ENCODE measurements around the gene EHD2. TPM values are rescaled to one million over a fixed set of nuclear protein-coding genes. Genes with fewer than 3 reads are reported as not detected.
A peak's percentile ranks its signal among the peaks of the same experiment; 100 is the strongest.

The EHD2 gene
- total RNA-seq, 1 donor from 2014 or later = 159 TPM

DNA sequence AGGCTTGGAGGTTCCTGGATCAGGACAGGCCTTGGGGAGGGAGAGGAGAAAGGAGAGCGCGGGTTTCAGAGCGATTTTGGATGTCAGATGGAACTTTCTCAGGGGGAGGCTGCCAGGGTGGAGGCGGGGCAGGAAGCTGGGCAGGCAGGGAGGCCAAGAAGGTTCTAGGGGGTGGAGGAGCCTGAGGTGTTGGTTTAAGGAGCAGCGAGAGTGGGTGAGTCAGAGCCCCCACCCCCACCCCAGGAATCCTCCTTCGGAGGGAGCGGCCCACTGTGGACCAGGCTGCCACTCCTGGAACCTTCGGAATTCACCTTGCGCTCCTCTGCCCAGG, 16.2 kb downstream of the EHD2 start:
- Histone ChIP-seq H3K4me3 (ENCODE audit: insufficient read depth, low read depth, low read length) (peak overlapping the region; percentile 3), H3K36me3 (ENCODE audit: insufficient read depth, low read length) (peaks cover 16% of the 10 kb centered on the region), H3K4me1 (ENCODE audit: insufficient read depth, low read length) (peaks cover 20% of the 10 kb centered on the region), H4K20me1 (ENCODE audit: insufficient read depth, low read length) (peaks cover 23% of the 10 kb centered on the region), H3K27me3 (ENCODE audit: insufficient read depth, low read length) (no peaks in the 10 kb centered on the region), H3K79me2 (ENCODE audit: insufficient read depth, low read length) (peaks cover 27% of the 10 kb centered on the region), H3K4me2 (ENCODE audit: low read length) (peak overlapping the region; percentile 79), H3K9me3 (ENCODE audit: insufficient read depth, low read depth, low read length) (no peaks in the 10 kb centered on the region), H3K27ac (ENCODE audit: low read depth, low read length) (peak overlapping the region; percentile 74), H3K9ac (ENCODE audit: low read length) (peak overlapping the region; percentile 68), H2AFZ (ENCODE audit: low read depth, low read length) (peak overlapping the region; percentile 30)
- Mint-ChIP-seq H3K36me3 (ENCODE audit: low read depth, unreplicated experiment) (peaks cover 36% of the 10 kb centered on the region), H3K27me3 (ENCODE audit: low read depth, unreplicated experiment) (no peaks in the 10 kb centered on the region), H3K4me1 (ENCODE audit: low read depth, unreplicated experiment) (peaks cover 19% of the 10 kb centered on the region), H3K9me3 (ENCODE audit: unreplicated experiment) (no peaks in the 10 kb centered on the region), H3K27ac (ENCODE audit: unreplicated experiment) (peak overlapping the region; percentile 98), H3K4me3 (ENCODE audit: unreplicated experiment) (peak overlapping the region; percentile 75)
- no peak for FAIRE-seq
- TF ChIP-seq EZH2 (IDR thresholded peaks at IDR 0.05; ENCODE audit: insufficient read depth, low read length) = no peak
- peak; percentile 88 for DNase-seq (ENCODE audit: low read depth)

DNA sequence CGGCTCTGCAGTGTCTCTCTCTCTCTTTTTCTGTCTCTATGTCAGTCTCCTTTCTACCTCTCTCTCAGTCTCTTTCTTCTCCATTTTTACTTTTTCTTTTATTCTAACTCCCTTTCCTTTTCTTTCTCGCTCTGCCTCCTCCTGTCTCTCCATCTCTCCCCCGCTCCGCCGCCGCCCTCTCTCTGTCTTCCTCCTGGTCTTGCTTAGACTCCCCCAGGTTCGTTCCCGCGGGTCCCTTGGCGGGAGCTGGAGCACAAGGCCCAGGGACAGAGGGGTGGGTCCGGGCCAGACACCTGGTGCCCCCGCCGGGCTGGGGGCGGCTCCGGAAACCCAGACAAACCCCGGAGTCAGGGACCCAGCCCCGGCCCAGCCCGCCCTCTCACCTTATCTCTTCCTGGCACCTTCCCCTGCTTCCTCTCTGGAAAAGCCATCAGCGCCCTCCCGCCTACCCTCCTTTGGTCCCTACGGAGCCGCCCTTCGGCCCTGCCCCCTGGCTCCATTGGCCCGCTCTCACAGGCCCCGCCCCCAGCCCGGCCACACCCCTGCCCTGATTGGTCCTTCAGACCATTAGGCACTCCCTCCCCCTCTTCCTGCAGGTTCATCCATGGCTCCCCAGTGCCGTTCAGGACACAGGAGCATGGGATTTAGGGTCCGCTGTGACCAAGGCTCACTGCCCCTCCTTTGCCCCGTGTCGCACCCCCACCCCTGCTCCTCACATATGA, 16.7 kb downstream of the EHD2 start:
- no peaks in the 10 kb centered on the region for H3K9me3 ChIP-seq (ENCODE audit: insufficient read depth, low read depth, low read length)
- peaks cover 15% of the 10 kb centered on the region for H3K36me3 ChIP-seq (ENCODE audit: insufficient read depth, low read length)
- H3K79me2 ChIP-seq (ENCODE audit: insufficient read depth, low read length) = peaks cover 26% of the 10 kb centered on the region
- peak overlapping the region; percentile 98 for H3K27ac Mint-ChIP-seq (ENCODE audit: unreplicated experiment)
- H4K20me1 ChIP-seq (ENCODE audit: insufficient read depth, low read length) = peaks cover 24% of the 10 kb centered on the region
- H3K27me3 Mint-ChIP-seq (ENCODE audit: low read depth, unreplicated experiment) = no peaks in the 10 kb centered on the region
- peak overlapping the region; percentile 79 for H3K4me2 ChIP-seq (ENCODE audit: low read length)
- H3K4me1 Mint-ChIP-seq (ENCODE audit: low read depth, unreplicated experiment) = peaks cover 19% of the 10 kb centered on the region
- H3K4me1 ChIP-seq (ENCODE audit: insufficient read depth, low read length) = peaks cover 20% of the 10 kb centered on the region
- DNase-seq (ENCODE audit: low read depth) (no peak), FAIRE-seq (no peak)
- TF ChIP-seq, protein P1, sequence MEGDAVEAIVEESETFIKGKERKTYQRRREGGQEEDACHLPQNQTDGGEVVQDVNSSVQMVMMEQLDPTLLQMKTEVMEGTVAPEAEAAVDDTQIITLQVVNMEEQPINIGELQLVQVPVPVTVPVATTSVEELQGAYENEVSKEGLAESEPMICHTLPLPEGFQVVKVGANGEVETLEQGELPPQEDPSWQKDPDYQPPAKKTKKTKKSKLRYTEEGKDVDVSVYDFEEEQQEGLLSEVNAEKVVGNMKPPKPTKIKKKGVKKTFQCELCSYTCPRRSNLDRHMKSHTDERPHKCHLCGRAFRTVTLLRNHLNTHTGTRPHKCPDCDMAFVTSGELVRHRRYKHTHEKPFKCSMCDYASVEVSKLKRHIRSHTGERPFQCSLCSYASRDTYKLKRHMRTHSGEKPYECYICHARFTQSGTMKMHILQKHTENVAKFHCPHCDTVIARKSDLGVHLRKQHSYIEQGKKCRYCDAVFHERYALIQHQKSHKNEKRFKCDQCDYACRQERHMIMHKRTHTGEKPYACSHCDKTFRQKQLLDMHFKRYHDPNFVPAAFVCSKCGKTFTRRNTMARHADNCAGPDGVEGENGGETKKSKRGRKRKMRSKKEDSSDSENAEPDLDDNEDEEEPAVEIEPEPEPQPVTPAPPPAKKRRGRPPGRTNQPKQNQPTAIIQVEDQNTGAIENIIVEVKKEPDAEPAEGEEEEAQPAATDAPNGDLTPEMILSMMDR (IDR thresholded peaks at IDR 0.05; ENCODE audit: insufficient read depth, low read depth, low read length) = no peak
- no peak for TF ChIP-seq EZH2 (IDR thresholded peaks at IDR 0.05; ENCODE audit: insufficient read depth, low read length)
- peak overlapping the region; percentile 74 for H3K27ac ChIP-seq (ENCODE audit: low read depth, low read length)
- peak overlapping the region; percentile 3 for H3K4me3 ChIP-seq (ENCODE audit: insufficient read depth, low read depth, low read length)
- peak overlapping the region; percentile 68 for H3K9ac ChIP-seq (ENCODE audit: low read length)
- H3K27me3 ChIP-seq (ENCODE audit: insufficient read depth, low read length) = no peaks in the 10 kb centered on the region
- H3K9me3 Mint-ChIP-seq (ENCODE audit: unreplicated experiment) = no peaks in the 10 kb centered on the region
- H3K36me3 Mint-ChIP-seq (ENCODE audit: low read depth, unreplicated experiment) = peaks cover 35% of the 10 kb centered on the region
- peak overlapping the region; percentile 75 for H3K4me3 Mint-ChIP-seq (ENCODE audit: unreplicated experiment)
- H2AFZ ChIP-seq (ENCODE audit: low read depth, low read length) = no peak overlapping the region

DNA sequence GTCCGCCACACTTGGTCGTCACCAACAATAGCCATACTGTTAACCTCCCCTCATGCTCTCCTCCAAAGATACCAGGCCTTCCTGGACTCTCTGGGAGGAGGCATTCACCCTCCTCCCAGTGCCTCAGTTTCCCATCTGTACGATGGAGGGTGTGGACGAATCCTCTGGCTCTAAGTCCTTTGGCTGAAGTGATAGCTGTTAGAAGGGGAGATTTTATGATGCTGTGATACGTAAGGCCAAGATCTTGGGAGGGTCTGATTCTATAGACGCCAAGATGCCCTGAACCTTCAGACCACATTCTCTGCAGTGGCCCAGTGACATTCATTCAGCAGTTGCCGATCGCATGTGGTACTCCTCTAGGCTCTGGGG, 17.3 kb downstream of the EHD2 start:
- peaks cover 19% of the 10 kb centered on the region for H3K4me1 Mint-ChIP-seq (ENCODE audit: low read depth, unreplicated experiment)
- no peak for DNase-seq (ENCODE audit: low read depth)

More for the DNA sequence above, 17.3 kb downstream of the EHD2 start:
- Histone ChIP-seq H2AFZ (ENCODE audit: low read depth, low read length) (no peak overlapping the region), H3K27ac (ENCODE audit: low read depth, low read length) (no peak overlapping the region), H3K9ac (ENCODE audit: low read length) (no peak overlapping the region), H4K20me1 (ENCODE audit: insufficient read depth, low read length) (peaks cover 28% of the 10 kb centered on the region), H3K27me3 (ENCODE audit: insufficient read depth, low read length) (no peaks in the 10 kb centered on the region), H3K36me3 (ENCODE audit: insufficient read depth, low read length) (peaks cover 18% of the 10 kb centered on the region), H3K9me3 (ENCODE audit: insufficient read depth, low read depth, low read length) (no peaks in the 10 kb centered on the region), H3K79me2 (ENCODE audit: insufficient read depth, low read length) (peaks cover 26% of the 10 kb centered on the region), H3K4me3 (ENCODE audit: insufficient read depth, low read depth, low read length) (no peak overlapping the region), H3K4me1 (ENCODE audit: insufficient read depth, low read length) (peaks cover 20% of the 10 kb centered on the region), H3K4me2 (ENCODE audit: low read length) (no peak overlapping the region)
- peak overlapping the region; percentile 47 for H3K27ac Mint-ChIP-seq (ENCODE audit: unreplicated experiment)
- TF ChIP-seq, protein P1 (IDR thresholded peaks at IDR 0.05; ENCODE audit: insufficient read depth, low read depth, low read length) = no peak
- no peak for TF ChIP-seq EZH2 (IDR thresholded peaks at IDR 0.05; ENCODE audit: insufficient read depth, low read length)
- H3K27me3 Mint-ChIP-seq (ENCODE audit: low read depth, unreplicated experiment) = no peaks in the 10 kb centered on the region
- no peaks in the 10 kb centered on the region for H3K9me3 Mint-ChIP-seq (ENCODE audit: unreplicated experiment)
- no peak overlapping the region for H3K4me3 Mint-ChIP-seq (ENCODE audit: unreplicated experiment)
- peaks cover 31% of the 10 kb centered on the region for H3K36me3 Mint-ChIP-seq (ENCODE audit: low read depth, unreplicated experiment)
- no peak for FAIRE-seq

Measured in astrocyte (in vitro differentiated cells and primary cell).